ENCODE data around the gene ZMIZ1.
A peak's percentile ranks its signal among the peaks of the same experiment; 100 is the strongest.
"Not testable (repeated sequence)": the region's sequence is repeated elsewhere in the genome, so short reads cannot be mapped to it uniquely, and the experiment has no call there.

The ZMIZ1 gene

DNA sequence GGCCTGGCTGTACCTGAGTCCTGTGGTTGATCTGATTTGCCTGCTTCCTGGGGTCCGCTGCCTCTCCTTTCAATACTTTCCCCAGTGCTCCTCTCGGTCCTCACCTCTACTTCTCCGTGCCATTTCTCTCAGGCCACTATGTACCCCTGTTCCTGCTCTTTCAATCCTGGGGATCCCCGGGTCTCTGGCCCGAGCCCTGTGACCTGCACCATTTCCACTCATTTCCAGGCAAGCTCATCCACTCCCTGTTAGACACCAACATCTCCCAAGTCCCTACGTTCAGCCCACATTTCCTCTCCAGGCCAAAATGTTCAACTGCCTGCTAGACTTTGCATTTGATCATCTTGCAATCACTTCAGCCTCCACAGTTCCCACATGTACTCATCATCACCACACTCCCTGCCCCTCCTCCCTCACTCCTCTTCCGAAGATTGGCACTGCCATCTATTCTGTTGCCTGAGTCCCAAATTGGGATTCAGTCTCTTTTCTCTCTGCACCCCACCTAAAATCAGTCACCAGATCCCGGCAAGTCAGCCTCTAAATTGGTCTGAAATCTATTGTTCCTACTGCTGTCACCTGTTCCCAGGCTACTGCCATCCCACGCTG, 34.4 kb upstream of the ZMIZ1 start:
- no peak for DNase-seq

DNA sequence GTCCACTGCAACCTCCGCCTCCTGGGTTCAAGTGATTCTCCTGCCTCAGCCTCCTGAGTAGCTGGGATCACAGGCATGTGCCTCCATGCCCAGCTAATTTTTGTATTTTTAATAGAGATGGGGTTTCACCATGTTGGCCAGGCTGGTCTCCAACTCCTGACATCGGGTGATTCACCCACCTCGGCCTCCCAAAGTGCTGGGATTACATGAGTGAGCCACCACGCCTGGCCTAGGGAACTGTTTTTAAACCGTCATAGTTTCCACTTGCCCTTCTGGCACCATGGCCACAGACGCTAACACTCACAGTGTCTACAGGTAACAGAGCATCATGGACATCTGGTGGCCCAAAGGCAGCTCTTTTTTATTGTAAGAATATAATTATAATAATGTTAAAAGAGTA, 32.4 kb upstream of the ZMIZ1 start:
- not testable (repeated sequence) for DNase-seq

DNA sequence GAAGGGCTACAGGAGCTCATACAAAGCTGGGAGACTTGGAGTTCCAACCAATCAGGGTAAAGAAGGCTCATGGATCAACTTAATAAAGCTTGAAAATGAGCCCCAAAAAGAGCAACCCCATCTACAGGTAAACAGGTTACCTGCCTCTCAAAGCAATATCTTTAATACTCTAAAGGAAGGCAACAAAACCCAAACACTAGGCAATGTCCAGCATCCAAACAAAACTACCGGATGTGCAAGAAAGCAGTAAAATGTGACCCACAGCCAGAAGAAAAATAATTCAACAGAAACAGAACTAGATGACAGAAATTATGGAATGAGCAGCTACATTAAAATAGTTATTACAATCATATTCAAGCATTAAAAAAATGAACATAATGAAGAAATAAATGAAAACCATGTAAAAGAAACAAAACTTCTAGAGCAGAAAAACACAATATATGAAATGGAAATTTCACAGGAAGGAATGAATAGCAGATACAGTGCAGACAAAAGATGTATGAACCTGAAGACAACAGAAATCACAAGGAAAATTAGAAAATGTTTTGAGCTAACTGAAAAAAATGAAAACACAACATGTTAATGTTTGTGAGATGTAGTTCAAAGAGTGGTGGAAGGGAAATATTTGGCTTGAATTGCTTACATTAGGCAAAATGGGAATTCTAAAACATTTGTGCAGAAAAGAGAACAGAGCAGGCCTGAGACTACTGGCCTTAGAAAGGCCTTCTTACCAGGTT, 30.5 kb upstream of the ZMIZ1 start:
- no peak for DNase-seq

DNA sequence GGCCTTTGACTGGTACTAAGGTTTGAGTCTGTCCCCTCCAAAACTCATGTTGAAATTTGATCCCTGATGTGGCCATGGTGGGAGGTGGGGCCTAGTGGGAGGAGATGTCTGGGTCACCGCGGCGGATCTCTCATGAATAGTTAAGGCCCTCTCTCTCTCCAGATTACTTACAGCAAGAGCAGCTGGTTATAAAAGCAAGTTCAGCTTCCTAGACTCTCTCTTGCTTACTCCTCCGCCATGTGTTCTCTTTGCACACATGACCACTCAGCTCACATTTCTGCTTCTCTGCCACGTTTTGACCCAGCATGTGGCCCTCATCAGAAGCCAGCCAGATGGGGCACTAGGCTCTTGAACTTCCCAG, 29.9 kb upstream of the ZMIZ1 start:
- no peak for DNase-seq

DNA sequence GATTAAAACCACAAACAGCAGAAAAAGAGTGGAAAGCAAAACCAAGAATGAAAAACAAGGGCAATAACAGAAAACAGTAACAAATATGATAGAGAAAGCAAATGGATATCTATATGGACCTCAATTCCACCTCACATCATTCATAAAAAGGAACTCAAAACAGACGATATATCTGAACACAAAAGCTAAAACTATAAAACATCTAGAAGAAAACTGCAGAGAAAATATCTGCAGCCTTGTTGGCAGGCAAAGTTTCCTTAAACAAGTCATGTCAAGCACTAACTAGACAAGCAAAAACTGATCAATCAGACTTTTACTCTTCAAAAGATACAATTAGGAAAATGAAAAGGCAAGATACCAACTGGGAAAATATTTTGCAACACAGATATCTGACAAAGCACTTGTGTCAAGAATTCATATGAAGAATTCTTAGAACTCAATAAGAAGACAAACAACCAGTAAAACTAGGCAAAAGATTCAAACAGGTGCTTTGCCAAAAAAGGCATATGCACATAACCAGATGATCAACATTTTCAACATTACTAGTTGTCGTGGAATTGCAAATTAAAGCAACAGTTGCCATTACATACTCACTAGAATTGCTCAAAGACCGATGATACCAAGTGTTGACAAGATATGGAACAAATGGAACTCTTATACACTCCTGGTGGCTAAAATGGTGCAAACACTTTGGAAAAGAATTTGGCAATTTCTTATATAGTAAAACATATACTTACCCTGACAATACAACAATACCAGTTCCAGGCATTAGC, 25.9 kb upstream of the ZMIZ1 start:
- DNase-seq: no peak

DNA sequence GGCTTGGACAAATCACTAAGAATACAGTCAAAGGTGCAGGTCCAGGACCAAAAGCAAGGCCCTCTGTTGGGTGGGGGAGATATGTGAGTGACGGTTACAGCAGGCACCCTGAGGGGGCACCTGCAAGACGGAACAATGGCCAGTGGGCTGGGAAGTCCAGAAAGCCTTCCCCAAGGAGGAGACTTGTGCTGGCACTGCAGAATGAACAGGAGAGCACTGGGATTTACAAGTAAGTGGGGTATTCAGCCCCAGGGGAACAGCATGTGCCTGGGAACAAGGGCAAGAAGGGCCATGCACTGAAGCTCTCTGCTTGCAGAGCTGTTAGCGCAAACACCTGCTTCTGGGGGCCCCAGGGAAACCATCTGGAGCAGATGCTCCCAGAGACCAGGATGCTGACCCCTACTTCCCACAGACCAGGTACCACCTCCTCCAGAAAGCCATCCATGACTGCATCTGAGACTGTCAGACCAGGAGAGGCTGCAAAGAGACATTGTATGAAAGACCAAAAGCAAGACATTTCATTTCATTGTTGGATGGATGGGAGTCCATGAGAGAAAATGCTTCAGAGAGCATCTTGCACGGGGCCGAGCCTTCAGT, 24.6 kb upstream of the ZMIZ1 start:
- no peak for DNase-seq

DNA sequence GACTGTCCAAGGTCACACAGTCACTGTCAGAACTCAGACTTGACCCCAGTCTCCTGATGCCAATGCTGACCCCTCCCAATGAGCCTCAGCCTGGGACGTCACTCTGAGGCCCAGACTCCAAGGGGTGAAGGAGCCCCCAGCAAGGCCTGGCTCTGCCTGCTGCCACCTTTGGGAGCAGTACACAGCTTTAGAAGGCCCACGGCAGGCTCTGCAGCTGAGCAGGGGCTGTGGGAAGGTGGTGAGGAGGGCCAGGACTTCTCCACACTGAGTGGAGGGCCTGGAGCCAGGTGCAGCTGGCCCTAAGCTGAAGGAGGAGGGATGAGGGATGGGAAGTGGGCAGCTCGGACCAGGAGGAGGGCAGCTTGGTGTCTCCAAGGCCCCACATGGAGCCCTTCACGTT, 23.9 kb upstream of the ZMIZ1 start:
- no peak for DNase-seq

DNA sequence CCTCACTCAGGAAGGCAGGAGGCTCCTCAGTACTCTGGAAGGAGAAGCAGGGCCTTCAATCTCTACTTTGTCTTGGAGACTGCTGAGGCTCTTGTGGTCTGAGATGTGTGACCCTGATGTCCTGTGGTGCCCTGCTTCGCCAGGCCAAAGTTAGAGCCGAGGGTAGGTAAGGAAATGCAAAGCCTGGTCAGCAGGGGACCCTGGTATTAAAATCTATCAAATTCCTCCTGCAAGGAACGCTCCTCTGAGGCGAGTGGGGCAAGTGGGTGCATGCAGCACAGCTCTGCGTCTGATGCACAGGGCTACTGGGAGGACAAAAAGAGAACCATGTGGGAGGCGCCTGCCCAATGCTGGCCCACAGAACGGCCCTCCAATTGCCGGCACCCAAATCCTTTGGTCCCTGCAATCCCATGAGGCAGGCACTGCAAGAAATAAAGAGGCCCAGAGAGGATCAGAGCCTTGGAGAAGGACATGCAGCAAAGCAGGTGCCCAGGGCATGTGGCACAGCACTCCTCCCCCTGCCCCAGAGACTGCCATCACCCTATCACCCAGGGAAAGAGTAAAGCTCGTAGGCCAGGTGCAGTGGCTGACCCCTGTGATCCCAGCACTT, 23.1 kb upstream of the ZMIZ1 start:
- no peak for DNase-seq

DNA sequence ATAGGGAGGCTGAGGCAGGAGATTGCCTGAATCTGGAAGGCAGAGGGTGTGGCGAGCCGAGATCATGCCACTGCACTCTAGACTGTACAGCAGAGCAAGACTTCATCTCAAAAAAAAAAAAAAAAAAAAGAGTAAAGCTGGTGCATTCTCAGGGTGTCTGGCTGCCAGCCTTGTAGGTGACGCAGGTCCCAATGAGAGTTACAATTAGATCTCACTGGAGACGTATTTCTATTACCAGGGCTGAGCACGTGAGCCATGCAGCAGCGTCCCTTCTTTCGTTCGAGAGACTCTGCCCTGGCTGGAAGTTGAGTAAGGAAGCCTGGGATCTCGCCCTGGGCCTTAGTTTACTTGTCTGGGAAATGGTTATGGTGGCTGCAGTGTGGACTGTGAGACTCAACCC, 22.4 kb upstream of the ZMIZ1 start:
- DNase-seq: no peak

DNA sequence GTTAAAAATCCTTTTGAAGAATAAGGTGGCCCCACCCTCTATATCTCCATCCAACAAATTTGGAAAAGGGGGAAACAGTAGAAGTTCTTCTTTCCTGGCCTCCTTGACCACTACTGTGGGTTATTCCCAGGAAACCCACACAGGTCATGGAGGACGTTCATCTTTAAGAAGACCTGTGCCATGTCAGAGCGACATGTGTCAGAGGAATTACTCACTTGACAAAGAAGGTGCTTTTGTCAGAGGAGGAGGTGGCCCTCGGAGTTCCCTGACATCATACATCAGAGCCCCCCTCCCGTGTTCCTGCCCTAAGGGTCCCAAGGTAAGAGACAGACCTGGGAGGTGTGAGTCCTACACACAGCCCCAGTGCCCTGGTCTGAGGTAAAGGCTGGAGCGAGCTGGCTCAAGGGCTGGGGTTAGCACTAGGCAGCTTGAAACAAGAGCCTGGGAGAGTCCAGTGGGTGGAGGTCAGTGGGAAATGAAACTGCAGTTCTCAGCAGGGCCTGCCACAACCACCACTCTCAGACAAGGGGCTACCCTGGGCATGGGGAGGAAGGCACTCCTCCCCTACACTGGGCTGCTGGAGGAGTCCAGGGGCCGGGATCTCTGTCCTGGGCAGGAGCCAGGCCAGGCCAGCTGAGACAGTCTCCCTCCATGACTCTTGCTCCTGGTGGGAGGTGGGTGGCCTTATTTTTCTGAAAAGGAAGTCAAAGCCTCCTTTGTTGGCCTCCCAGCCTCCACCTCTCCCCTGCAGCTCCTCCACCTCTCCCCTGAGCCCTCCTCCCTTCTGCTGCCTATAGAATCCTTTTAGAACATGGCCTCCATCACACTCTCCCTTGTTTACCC, 21.8 kb upstream of the ZMIZ1 start:
- DNase-seq: no peak

DNA sequence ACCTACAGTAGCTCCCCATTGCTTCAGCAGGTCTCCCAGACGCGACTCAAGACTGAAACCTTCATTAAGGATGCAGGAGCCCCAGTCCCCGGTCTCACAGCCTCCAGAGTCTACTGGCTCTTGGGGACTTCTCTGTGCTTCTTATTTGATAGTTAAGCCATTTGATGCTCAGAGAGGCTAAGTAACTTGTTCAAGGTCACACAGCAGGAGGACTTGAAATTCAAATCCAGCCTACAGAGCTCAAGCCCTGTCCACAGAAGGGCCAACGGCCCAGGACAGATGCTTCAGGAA, 21.2 kb upstream of the ZMIZ1 start:
- DNase-seq: no peak

DNA sequence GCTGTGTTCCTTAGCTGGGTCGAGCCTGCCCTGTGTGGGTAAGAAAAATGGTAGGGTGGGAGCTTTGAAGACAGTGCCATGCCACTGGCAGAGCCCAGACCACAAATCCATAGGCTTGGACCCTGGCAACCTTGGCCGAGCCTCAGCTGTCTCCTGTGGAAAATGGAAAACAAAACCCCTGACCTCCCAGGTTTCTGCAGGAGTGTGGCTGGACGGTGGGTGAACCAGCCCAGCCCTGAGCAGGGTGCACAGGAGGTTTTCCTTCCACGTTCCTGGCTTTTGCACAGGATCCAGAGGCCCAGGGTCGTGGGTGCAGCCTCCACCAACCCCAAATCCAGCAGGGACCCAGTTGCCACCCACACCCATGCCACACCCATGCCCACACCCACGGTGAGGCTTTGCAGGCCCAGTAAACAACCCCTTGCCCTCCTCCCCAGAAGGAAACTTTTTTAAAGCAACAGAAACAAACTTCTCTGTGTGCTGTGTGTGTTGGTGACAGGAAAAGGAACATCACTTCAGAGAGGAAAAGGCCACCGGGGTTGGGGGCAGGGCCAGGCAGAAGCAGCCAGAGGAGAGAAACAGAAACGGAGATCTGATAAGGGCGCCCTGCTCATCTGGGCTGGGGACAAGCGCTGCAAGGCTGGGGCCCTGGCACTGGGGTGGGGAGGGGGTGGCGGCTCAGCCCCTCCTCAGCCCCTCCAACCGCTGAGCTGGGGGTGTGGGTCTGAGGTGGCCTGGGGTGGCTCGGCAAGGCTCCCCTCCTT, 20.7 kb upstream of the ZMIZ1 start:
- peak in 1 of 2 donors; percentile 41 for DNase-seq

DNA sequence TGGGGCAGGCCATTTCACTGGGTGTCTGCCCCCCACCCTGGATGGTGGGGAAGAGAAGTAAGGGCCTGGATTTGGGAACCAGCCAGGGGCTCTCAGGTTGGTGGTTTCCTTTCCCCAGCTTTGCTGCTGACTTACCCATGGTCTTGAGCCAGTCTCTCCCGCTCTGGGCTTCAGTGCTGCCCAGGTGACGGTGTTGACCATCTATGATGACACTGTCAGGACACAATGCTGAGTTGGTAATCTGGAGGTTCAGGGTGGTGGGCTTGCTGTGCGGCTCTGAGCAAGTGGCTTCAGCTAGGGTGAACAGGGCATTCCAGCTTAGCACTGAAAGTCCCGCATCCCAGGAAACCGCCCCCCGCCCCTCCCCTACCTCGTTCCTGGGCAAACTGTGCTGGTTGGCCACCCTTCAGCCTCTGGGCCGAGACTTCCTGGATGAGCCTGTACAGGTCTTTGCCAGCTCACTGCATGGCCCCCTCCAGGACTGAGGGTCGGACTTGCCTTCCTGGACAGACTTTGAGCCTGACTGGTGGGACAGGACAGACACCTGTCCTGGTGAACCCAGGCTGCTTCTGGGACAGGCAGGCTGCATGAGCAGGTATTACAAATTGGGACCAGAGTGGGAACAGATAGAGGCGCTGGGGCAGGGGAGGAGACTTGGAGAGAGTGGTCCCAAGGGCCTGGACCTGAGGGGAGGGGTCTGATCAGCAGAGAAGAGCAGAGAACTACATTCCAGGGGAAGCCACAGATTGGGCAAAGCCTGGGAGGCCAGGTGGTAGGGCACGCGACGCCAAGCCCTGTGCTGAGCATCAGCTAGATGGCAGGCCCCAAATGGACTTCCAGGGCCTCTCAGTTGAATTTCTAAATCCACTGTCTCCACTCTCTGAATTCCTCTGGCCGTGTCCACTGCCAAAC, 19.9 kb upstream of the ZMIZ1 start:
- no peak for DNase-seq

DNA sequence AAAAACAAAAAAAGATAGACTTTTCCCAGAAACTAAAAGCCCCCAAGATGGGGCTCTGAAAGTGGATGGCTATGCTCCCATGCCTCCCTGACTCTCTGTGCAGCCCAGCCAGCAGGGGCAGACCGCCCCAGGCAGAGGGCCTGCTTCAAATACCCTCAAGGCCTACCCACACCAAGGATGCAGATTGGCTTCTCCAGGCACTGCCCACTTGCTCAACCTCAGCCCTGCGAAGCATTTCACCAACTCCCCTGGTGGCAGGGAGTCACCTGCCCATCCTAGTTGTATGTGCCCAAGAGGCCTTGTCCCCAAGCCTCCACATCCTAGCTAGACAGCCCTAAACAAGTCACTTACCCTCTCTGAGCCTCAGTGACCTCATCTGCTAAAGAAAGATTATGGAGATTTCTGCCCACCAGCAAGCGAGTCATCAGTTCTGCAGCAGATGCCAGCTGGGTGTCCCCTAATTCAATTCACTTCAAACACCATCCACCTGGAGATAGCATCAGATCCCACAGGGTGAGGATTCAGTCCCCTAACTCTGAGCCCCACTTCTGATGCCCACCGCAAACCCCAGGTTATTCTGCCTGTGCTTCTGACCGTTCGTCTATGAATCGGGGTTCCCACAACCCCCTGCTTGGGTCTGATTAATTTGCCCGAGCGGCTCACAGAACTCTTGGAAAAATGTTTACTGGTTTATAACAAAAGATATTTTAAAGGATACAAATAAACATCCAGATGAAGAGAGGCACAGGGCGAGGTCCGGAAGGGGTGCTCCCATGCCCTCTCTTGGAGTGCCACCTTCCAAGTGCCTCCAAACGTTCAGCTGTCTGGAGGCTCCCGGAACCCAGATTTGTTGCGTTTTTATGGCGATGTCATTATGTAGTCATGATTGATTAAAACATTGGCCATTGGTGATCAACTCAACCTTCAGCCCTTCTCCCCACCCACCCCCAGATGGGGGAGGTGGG, 18.6 kb upstream of the ZMIZ1 start:
- DNase-seq: no peak

DNA sequence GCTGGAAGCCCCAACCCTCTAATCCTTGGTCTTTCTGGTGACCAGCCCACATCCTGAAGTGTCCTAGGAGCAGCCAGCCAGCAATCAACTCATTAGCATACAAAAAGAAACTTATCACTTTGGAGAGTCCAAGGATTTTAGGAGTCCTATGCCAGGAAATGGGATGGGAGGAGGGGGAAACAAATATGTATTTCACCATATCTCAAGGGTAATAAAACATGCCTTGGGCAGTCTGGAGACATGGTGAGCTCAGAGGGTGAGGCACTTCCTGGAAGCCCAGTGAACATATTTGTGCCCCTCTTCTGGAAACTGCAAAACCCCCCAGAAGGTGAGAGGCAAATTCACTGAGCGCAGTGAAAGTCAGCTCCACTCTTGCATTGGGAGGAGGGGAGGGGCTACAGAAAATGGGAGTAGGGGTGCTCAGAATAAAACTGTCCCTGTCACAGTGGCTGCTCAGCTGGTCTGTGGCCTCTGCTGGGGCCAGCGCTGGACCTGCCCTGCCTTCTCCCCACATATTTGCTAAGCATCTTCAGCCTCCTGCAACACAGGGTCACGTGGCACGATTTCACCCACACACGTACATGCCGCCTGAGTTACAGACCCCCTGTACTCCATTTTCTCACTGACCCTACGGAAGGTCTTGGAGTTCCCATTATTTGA, 17.7 kb upstream of the ZMIZ1 start:
- DNase-seq: no peak

DNA sequence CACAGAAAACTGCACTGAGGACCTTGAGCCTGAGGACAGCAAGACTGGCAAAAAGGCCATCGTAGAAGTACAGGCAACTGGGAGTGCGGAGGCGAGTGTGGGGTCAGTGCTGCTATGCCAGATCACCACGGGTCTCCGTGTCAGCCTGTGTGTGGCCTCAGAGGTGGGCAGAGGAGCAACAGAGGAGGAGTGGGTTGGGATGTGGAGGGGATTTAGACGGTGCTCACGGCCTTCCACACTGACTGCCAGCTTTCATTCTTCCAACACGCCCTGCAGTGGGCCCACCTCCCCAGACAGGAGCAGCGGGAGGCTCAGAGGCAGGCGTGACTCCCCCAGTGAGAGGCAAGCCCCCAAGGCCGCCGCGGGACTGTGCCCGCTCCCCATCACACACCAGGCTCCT, 17.0 kb upstream of the ZMIZ1 start:
- no peak for DNase-seq

DNA sequence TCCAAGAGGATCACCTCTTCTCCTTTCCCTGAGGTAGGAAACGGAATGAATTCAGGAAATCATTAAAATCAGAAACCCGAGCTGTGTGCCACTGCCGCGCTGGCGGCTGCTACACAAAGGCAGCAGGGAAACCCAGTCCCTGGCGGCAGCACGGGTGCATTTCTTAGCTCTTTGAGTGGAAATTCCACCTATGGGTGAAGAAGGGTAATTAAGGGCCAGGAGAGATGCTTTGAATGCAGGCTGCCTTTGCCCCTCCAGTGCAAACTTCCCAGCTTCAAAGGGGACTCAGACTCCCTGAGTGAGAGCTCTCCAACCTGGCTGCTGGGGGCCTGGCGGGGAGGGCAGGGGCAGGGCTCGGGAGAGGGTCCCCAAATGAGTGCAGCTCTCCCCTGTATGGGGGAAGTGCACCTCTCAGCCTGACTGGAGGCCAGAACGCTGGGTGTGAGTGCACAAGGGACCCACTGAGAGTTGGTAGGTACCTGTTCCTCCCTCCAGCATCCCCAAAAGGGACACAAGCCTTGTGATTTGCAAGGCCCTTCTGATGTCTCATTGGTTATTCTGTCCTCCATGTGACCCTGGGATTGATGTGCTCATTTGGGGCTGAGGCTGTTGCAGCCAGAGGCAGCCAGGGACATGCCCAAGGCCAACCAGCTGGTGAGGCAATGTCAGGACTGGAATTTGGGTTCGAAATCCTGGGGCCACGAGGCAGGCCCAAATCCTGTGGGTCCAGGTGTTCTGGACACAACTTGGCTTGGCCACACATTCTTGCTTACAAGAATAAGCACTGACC, 16.3 kb upstream of the ZMIZ1 start:
- DNase-seq: no peak

DNA sequence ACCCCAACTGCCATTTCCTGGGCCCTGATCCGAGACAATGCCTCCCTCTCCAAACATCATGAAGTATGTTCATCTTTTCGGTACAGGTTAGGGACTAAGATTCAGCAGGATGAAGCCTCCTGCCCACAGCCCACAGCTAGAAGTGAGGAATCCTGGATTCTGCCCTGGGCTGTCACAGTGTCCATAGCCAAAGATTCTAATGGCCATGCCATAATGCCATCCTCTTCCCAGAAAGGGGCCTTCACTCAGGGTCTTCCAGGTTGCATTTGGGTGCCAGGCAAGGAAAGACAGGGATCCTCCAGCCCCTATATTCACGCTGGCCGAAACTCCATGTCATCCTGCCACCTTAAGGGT, 15.7 kb upstream of the ZMIZ1 start:
- DNase-seq: no peak

All from stimulated activated CD4-positive, alpha-beta T cell treated with anti-CD3 and anti-CD28 coated beads, Interleukin-2, amount 100 ng/mL, for 48 hours (primary cell).